SK-N-SH (cell line): ENCODE measurements around the gene RASEF. TPM values are rescaled to one million over a fixed set of nuclear protein-coding genes. Genes with fewer than 3 reads are reported as not detected.
A peak's percentile ranks its signal among the peaks of the same experiment; 100 is the strongest.

ENCODE experiments used
- CTCF ChIA-PET: fragments of 300-600, 350-600 bp; formaldehyde crosslinking; extraction: SDS; loops from one replicate; lab custom pipeline; 2021; lab: Yijun Ruan, JAX
- POLR2A ChIA-PET: fragments of 350-600 bp; sonication (Branson Sonifier 250); formaldehyde crosslinking; extraction: SDS; loops from one replicate; lab custom pipeline; 2020; ENCODE audit warnings: antibody characterized with exemption, inconsistent platforms; lab: Yijun Ruan, JAX
- DNase-seq: peaks from one replicate; pipeline ENCODE4 v3.0.0; 2012
- H2AFZ ChIP-seq: fragments of 200-600 bp; sonication (generic); 2 replicates; pipeline ENCODE4 v1.8.1; 2016; ENCODE audit warnings: antibody characterized with exemption, mild to moderate bottlenecking, low read depth
- H3F3A ChIP-seq: fragments of 200-600 bp; sonication (generic); replicated peaks from 2 replicates; pipeline ENCODE3; 2016; ENCODE audit warnings: antibody characterized with exemption, mild to moderate bottlenecking; ENCODE audit not compliant: insufficient read depth
- H3K27ac ChIP-seq, 2 experiments: fragments of 200-500 bp in 1 of 2; fragments of 200-600 bp in 1 of 2; sonication (Bioruptor generic) in 1 of 2; sonication (generic), shearing (Covaris generic) in 1 of 2; 2 replicates each; pipeline versions ENCODE4 v1.5.1 to v1.6.1; 2014 to 2016; ENCODE audit warnings: low read depth in 2 of 2, inconsistent platforms in 1 of 2, low read length in 1 of 2, mild to moderate bottlenecking in 1 of 2, mixed read lengths in 1 of 2
- H3K27me3 ChIP-seq: fragments of 200-600 bp; sonication (generic), shearing (Covaris generic); 2 replicates; pipeline ENCODE4 v1.6.1; 2016; ENCODE audit warnings: mixed run types; ENCODE audit not compliant: insufficient read depth
- H3K36me3 ChIP-seq, 2 experiments: fragments of 200-500 bp in 1 of 2; fragments of 200-600 bp in 1 of 2; sonication (Bioruptor generic) in 1 of 2; sonication (generic) in 1 of 2; replicated peaks in 1 of 2; 2 replicates each; pipeline versions ENCODE3 to v1.5.1; 2014 to 2016; ENCODE audit warnings: low read length in 1 of 2, mild to moderate bottlenecking in 1 of 2; ENCODE audit not compliant: insufficient read depth in 2 of 2, control insufficient read depth in 1 of 2
- H3K4me1 ChIP-seq, 2 experiments: fragments of 200-500 bp in 1 of 2; fragments of 200-600 bp in 1 of 2; sonication (Bioruptor generic) in 1 of 2; sonication (generic), shearing (Covaris generic) in 1 of 2; 2 replicates each; pipeline versions ENCODE4 v1.5.1 to v1.6.1; 2014 to 2016; ENCODE audit warnings: low read depth in 1 of 2, low read length in 1 of 2, mixed run types in 1 of 2; ENCODE audit not compliant: insufficient read depth in 2 of 2, control insufficient read depth in 1 of 2
- H3K4me2 ChIP-seq: fragments of 200-600 bp; sonication (generic), shearing (Covaris generic); 2 replicates; pipeline ENCODE4 v1.6.1; 2017; ENCODE audit warnings: mixed run types
- H3K4me3 ChIP-seq, 2 experiments: fragments of 200-500 bp in 1 of 2; fragments of 200-600 bp in 1 of 2; sonication (Bioruptor generic) in 1 of 2; sonication (generic), shearing (Covaris generic) in 1 of 2; 2 replicates each; pipeline versions ENCODE4 v1.5.1 to v1.8.1; 2014 to 2016; ENCODE audit warnings: low read depth in 2 of 2, inconsistent platforms in 1 of 2, low read length in 1 of 2, mild to moderate bottlenecking in 1 of 2, mixed read lengths in 1 of 2, moderate library complexity in 1 of 2
- H3K79me2 ChIP-seq: fragments of 200-600 bp; sonication (generic); 2 replicates; pipeline ENCODE4 v1.8.1; 2017; ENCODE audit warnings: mild to moderate bottlenecking; ENCODE audit not compliant: insufficient read depth
- H3K9ac ChIP-seq: fragments of 200-600 bp; sonication (generic); 2 replicates; pipeline ENCODE4 v1.6.1; 2017; ENCODE audit warnings: mixed run types
- H3K9me2 ChIP-seq: fragments of 200-600 bp; sonication (generic); 2 replicates; pipeline ENCODE4 v1.6.1; 2017; ENCODE audit warnings: mixed run types
- H3K9me3 ChIP-seq: fragments of 200-600 bp; sonication (generic); 2 replicates; pipeline ENCODE4 v1.6.1; 2017; ENCODE audit warnings: mixed run types, mild to moderate bottlenecking, moderate library complexity
- H4K20me1 ChIP-seq: fragments of 200-600 bp; sonication (generic); 2 replicates; pipeline ENCODE4 v1.6.1; 2017; ENCODE audit warnings: mild to moderate bottlenecking, mixed run types; ENCODE audit not compliant: insufficient read depth
- CHD2 ChIP-seq: fragments of 150-350 bp; IDR thresholded peaks from 2 replicates; pipeline ENCODE4 v1.6.1; 2018; ENCODE audit warnings: low read length; ENCODE audit not compliant: partially characterized antibody
- FOSL2 ChIP-seq: IDR thresholded peaks from 2 replicates; pipeline ENCODE4 v1.4.0; 2012; ENCODE audit warnings: low read depth, mild to moderate bottlenecking, moderate library complexity, borderline replicate concordance
- FOXJ3 ChIP-seq: sonication (generic); formaldehyde crosslinking; IDR thresholded peaks from 2 replicates; pipeline ENCODE4 v1.5.1; 2020; ENCODE audit warnings: mild to moderate bottlenecking, missing genetic modification reagents
- GATA2 ChIP-seq: sonication (generic); formaldehyde crosslinking; IDR thresholded peaks from 2 replicates; pipeline ENCODE4 v1.5.0; 2020; ENCODE audit warnings: mild to moderate bottlenecking, missing genetic modification reagents
- MXI1 ChIP-seq: IDR thresholded peaks from 2 replicates; pipeline ENCODE4 v1.6.1; 2012; ENCODE audit warnings: mild to moderate bottlenecking, low read depth, low read length, improper control_type of control experiment
- POLR2AphosphoS5 ChIP-seq: IDR thresholded peaks from 2 replicates; pipeline ENCODE4 v1.6.1; 2012; ENCODE audit warnings: low read depth, low read length
- RAD21 ChIP-seq: IDR thresholded peaks from 2 replicates; pipeline ENCODE4 v1.6.1; 2012; ENCODE audit warnings: mild to moderate bottlenecking, low read length
- RFX5 ChIP-seq: IDR thresholded peaks from 2 replicates; pipeline ENCODE4 v1.6.1; 2012; ENCODE audit warnings: mild to moderate bottlenecking, improper control_type of control experiment, low read length
- SMC3 ChIP-seq: IDR thresholded peaks from 2 replicates; pipeline ENCODE4 v1.6.1; 2012; ENCODE audit warnings: low read depth, low read length, improper control_type of control experiment
- TEAD4 ChIP-seq: IDR thresholded peaks from 2 replicates; pipeline ENCODE4 v1.4.0; 2012; ENCODE audit warnings: mild to moderate bottlenecking, borderline replicate concordance; ENCODE audit not compliant: insufficient read depth
- YY1 ChIP-seq: IDR thresholded peaks from 2 replicates; pipeline ENCODE4 v1.4.0; 2012; ENCODE audit warnings: low read depth, mild to moderate bottlenecking
- WGBS: methylation state at CpG from one replicate; pipeline ENCODE4 v1.1.6; 2017; ENCODE audit warnings: low lambda C conversion rate; 5-methylcytosine and 5-hydroxymethylcytosine counted together
- polyA plus RNA-seq, 3 experiments: library from polyadenylated mRNA; depleted of rRNA; stranded (reverse); fragments of >200 nt; gene quantifications; 2 replicates each; pipeline ENCODE4 v1.2.3, GENCODE V29; 2012
- TF ChIP-seq, protein P1 (sequence below): IDR thresholded peaks from 2 replicates; pipeline ENCODE4; 2012
- TF ChIP-seq, protein P2 (sequence below): fragments of 150-350 bp; IDR thresholded peaks from 2 replicates; pipeline ENCODE4 v1.6.1; 2016; ENCODE audit warnings: mild to moderate bottlenecking, low read depth, low read length
- TF ChIP-seq, protein P3 (sequence below): IDR thresholded peaks from 2 replicates; pipeline ENCODE4 v1.4.0; 2012; ENCODE audit warnings: low read depth, borderline replicate concordance
- TF ChIP-seq, protein P4 (sequence below): IDR thresholded peaks from 2 replicates; pipeline ENCODE4 v1.6.1; 2012; ENCODE audit warnings: mild to moderate bottlenecking, low read depth, low read length, moderate library complexity

RASEF gene
- polyA plus RNA-seq, 1 of the 3 experiments (the other 2 are of a cell fraction) = not detected

DNA sequence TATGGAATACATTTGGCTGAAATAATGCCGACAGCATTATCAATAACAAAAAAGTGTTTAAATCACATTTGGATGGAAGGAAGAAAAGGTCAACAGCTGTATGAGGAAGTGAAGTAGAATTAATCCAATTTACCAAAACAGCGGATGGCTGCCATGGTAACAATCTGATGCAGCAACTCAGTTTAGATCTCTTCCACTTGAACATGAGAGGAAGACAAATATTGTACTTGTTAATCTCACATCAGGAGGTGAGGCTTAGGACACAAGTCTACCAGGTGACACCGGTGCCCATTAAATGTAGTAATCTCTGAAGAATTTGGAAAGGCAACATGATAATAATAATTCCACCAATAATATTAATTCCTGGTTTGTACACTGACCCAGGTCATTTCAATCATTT lies 2.4 kb downstream of the RASEF start:
- Histone ChIP-seq H3K79me2 (no peaks in the 10 kb centered on the region), H3K36me3 (no peaks in the 10 kb centered on the region), H3K9ac (no peak overlapping the region), H3K27ac (no peak overlapping the region; a peak in 1 of 4 replicates), H3K4me3 (no peak overlapping the region; a peak in 1 of 4 replicates), H3K27me3 (peaks cover 19% of the 10 kb centered on the region; the same call in 1 of the 2 replicates), H3F3A (no peaks in the 10 kb centered on the region), H3K4me2 (no peak overlapping the region), H3K9me3 (no peaks in the 10 kb centered on the region), H4K20me1 (no peaks in the 10 kb centered on the region), H3K4me1 (peaks cover 0 to 17% of the 10 kb centered on the region in 2 experiments; a peak in 2 of 4 replicates), H3K9me2 (no peaks in the 10 kb centered on the region), H2AFZ (no peak overlapping the region)
- WGBS = 60% methylated on average over 3 of the region's 3 CpGs
- TF ChIP-seq RFX5 = no peak
- no peak for TF ChIP-seq MXI1
- TF ChIP-seq GATA2 = 0 out of 2 replicates have a peak, but pooled peaks have one; percentile 16
- TF ChIP-seq, protein P1, sequence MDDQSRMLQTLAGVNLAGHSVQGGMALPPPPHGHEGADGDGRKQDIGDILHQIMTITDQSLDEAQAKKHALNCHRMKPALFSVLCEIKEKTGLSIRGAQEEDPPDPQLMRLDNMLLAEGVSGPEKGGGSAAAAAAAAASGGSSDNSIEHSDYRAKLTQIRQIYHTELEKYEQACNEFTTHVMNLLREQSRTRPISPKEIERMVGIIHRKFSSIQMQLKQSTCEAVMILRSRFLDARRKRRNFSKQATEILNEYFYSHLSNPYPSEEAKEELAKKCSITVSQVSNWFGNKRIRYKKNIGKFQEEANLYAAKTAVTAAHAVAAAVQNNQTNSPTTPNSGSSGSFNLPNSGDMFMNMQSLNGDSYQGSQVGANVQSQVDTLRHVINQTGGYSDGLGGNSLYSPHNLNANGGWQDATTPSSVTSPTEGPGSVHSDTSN = no peak
- TF ChIP-seq, protein P2, sequence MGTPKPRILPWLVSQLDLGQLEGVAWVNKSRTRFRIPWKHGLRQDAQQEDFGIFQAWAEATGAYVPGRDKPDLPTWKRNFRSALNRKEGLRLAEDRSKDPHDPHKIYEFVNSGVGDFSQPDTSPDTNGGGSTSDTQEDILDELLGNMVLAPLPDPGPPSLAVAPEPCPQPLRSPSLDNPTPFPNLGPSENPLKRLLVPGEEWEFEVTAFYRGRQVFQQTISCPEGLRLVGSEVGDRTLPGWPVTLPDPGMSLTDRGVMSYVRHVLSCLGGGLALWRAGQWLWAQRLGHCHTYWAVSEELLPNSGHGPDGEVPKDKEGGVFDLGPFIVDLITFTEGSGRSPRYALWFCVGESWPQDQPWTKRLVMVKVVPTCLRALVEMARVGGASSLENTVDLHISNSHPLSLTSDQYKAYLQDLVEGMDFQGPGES = no peak
- no peak for TF ChIP-seq FOSL2
- TF ChIP-seq, protein P3, sequence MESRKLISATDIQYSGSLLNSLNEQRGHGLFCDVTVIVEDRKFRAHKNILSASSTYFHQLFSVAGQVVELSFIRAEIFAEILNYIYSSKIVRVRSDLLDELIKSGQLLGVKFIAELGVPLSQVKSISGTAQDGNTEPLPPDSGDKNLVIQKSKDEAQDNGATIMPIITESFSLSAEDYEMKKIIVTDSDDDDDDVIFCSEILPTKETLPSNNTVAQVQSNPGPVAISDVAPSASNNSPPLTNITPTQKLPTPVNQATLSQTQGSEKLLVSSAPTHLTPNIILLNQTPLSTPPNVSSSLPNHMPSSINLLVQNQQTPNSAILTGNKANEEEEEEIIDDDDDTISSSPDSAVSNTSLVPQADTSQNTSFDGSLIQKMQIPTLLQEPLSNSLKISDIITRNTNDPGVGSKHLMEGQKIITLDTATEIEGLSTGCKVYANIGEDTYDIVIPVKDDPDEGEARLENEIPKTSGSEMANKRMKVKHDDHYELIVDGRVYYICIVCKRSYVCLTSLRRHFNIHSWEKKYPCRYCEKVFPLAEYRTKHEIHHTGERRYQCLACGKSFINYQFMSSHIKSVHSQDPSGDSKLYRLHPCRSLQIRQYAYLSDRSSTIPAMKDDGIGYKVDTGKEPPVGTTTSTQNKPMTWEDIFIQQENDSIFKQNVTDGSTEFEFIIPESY = no peak
- ChIA-PET POLR2A (no interaction called here), CTCF (interaction anchor here (1.0 kb wide), 2 partner anchors 14 to 25 kb away, joined by 3 to 5 read pairs; no protein-coding TSS in a partner anchor)
- DNase-seq = peak; percentile 51

DNA sequence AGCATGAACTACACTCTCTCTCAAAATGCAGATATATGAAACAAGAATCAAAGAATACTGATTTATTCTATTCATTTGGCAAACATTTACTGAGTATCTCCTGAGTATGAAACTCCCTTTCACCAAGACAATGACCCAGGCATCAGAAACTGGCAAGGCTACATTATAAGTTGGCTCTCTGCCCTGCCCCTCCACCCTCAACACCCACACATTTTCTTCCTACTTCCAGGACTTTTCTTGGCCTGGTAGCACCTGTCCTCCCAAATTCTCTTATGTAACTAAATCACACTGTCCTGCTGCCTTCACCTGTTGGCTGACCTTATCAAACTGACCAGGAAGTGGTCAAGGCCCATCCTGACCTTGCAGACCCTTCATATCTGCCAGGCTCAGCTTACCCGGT lies 3.5 kb downstream of the RASEF start:
- peaks cover 0 to 17% of the 10 kb centered on the region in 2 experiments; a peak in 2 of 4 replicates for H3K4me1 ChIP-seq
- H3K9me3 ChIP-seq = no peaks in the 10 kb centered on the region
- no peak overlapping the region for H3K4me2 ChIP-seq
- TF ChIP-seq POLR2AphosphoS5 (no peak), YY1 (no peak), RAD21 (no peak), CHD2 (no peak), TEAD4 (no peak), MXI1 (no peak), SMC3 (no peak), FOXJ3 (CRISPR knock-in tag) (no peak), FOSL2 (no peak)
- TF ChIP-seq, protein P4, sequence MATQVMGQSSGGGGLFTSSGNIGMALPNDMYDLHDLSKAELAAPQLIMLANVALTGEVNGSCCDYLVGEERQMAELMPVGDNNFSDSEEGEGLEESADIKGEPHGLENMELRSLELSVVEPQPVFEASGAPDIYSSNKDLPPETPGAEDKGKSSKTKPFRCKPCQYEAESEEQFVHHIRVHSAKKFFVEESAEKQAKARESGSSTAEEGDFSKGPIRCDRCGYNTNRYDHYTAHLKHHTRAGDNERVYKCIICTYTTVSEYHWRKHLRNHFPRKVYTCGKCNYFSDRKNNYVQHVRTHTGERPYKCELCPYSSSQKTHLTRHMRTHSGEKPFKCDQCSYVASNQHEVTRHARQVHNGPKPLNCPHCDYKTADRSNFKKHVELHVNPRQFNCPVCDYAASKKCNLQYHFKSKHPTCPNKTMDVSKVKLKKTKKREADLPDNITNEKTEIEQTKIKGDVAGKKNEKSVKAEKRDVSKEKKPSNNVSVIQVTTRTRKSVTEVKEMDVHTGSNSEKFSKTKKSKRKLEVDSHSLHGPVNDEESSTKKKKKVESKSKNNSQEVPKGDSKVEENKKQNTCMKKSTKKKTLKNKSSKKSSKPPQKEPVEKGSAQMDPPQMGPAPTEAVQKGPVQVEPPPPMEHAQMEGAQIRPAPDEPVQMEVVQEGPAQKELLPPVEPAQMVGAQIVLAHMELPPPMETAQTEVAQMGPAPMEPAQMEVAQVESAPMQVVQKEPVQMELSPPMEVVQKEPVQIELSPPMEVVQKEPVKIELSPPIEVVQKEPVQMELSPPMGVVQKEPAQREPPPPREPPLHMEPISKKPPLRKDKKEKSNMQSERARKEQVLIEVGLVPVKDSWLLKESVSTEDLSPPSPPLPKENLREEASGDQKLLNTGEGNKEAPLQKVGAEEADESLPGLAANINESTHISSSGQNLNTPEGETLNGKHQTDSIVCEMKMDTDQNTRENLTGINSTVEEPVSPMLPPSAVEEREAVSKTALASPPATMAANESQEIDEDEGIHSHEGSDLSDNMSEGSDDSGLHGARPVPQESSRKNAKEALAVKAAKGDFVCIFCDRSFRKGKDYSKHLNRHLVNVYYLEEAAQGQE = no peak
- TF ChIP-seq, protein P1 = no peak

More for the DNA sequence above, 3.5 kb downstream of the RASEF start:
- Histone ChIP-seq H3K4me3 (no peak overlapping the region), H3K9ac (no peak overlapping the region), H3K27me3 (peaks cover 19% of the 10 kb centered on the region; the same call in 1 of the 2 replicates), H3K79me2 (no peaks in the 10 kb centered on the region), H3K27ac (no peak overlapping the region), H2AFZ (no peak overlapping the region), H3F3A (no peaks in the 10 kb centered on the region), H4K20me1 (no peaks in the 10 kb centered on the region), H3K36me3 (no peaks in the 10 kb centered on the region), H3K9me2 (no peaks in the 10 kb centered on the region)
- no peak for DNase-seq
- ChIA-PET CTCF (interaction anchor here (0.6 to 1.0 kb wide), 4 partner anchors 9 to 645 kb away, joined by 3 to 5 read pairs (median 3); no protein-coding TSS in a partner anchor), POLR2A (no interaction called here)
- WGBS = 68% methylated on average over 1 of the region's 1 CpG
